GM10266 (cell line): ENCODE results near the gene TASP1.
"Not testable (repeated sequence)": the region's sequence is repeated elsewhere in the genome, so short reads cannot be mapped to it uniquely, and the experiment has no call there.

Experiments
- DNase-seq: peaks from one replicate; pipeline ENCODE4 v3.0.0; 2012; ENCODE audit errors: extremely low spot score
- CTCF ChIP-seq: IDR thresholded peaks from 2 replicates; pipeline ENCODE4 v1.5.1; 2012; ENCODE audit warnings: mild to moderate bottlenecking, low read depth; ENCODE audit not compliant: control insufficient read depth, insufficient read depth; ENCODE audit errors: missing control alignments

Gene TASP1

GRCh38 chr20:13665709-13666395 lies 27.1 kb upstream of the TASP1 start:
- TF ChIP-seq CTCF, result no peak
- DNase-seq, result no peak

GRCh38 chr20:13661070-13661685 lies 22.4 kb upstream of the TASP1 start:
- TF ChIP-seq CTCF, result no peak
- DNase-seq, result no peak

GRCh38 chr20:13659288-13659687 lies 20.6 kb upstream of the TASP1 start:
- no peak for DNase-seq
- no peak for TF ChIP-seq CTCF

GRCh38 chr20:13658060-13658459 lies 19.3 kb upstream of the TASP1 start:
- DNase-seq, result not testable (repeated sequence)

- no peak for DNase-seq
Measured at GRCh38 chr20:13656721-13657368, 18.1 kb upstream of the TASP1 start.

GRCh38 chr20:13654463-13655023 lies 15.8 kb upstream of the TASP1 start:
- DNase-seq, result no peak
- TF ChIP-seq CTCF, result no peak

More at GRCh38 chr20:13656721-13657368, 18.1 kb upstream of the TASP1 start:
- TF ChIP-seq CTCF, result no peak

- DNase-seq, result no peak
- TF ChIP-seq CTCF, result no peak
Measured at GRCh38 chr20:13650474-13650873, 11.7 kb upstream of the TASP1 start.
